Esophagus squamous epithelium (tissue), 5 donors: Measurements from ENCODE around the gene CFAP77. TPM values are rescaled to one million over a fixed set of nuclear protein-coding genes. Genes with fewer than 3 reads are reported as not detected.

Experiments
- DNase-seq: peaks from one replicate; lab custom pipeline; 2025; lab: John Stamatoyannopoulos, UW
- H3K27ac ChIP-seq, 4 donors: fragments of 200-600 bp; sonication (generic); one replicate each; pipeline ENCODE4 v1.5.1; 2016 to 2019; ENCODE audit warnings: mild to moderate bottlenecking in 1 of 4
- H3K27me3 ChIP-seq, 4 donors: fragments of 200-600 bp; sonication (generic); 1 replicate in 3 of 4; 2 replicates in 1 of 4; pipeline versions ENCODE4 v1.5.1 to v1.6.0; 2017 to 2021; ENCODE audit warnings: antibody characterized with exemption in 1 of 4
- H3K36me3 ChIP-seq, 3 donors: fragments of 200-600 bp; sonication (generic); one replicate each; pipeline ENCODE4 v1.5.1; 2016 to 2019
- H3K4me1 ChIP-seq, 3 donors: fragments of 200-600 bp; sonication (generic); one replicate each; pipeline ENCODE4 v1.5.1; 2017 to 2019
- H3K4me3 ChIP-seq, 4 donors: fragments of 200-600 bp; sonication (generic); 1 replicate in 3 of 4; 2 replicates in 1 of 4; pipeline ENCODE4 v1.5.1; 2016 to 2019; ENCODE audit warnings: mild to moderate bottlenecking in 2 of 4, moderate library complexity in 1 of 4
- H3K9me3 ChIP-seq, 3 donors: fragments of 200-600 bp; sonication (generic); one replicate each; pipeline ENCODE4 v1.5.1; 2016 to 2019
- POLR2A ChIP-seq, 4 donors: fragments of 450-650 bp; IDR thresholded peaks; one replicate each; pipeline ENCODE4 v1.6.1; 2017; ENCODE audit warnings: antibody characterized with exemption in 4 of 4, mild to moderate bottlenecking in 4 of 4, moderate library complexity in 3 of 4
- WGBS, 2 donors: methylation state at CpG; one replicate each; pipeline ENCODE4 v1.1.5; 2018; 5-methylcytosine and 5-hydroxymethylcytosine counted together
- intact Hi-C: fragments of 100-400 bp; cut with DNase I; formaldehyde crosslinking; loops from one replicate; pipeline ENCODE4 v1.15.0; 2022
- total RNA-seq, 4 donors: library from RNA; depleted of rRNA; stranded (reverse); fragments of >200 nt; gene quantifications; one replicate each; pipeline ENCODE4 v1.1.0, GENCODE V29; 2016
- TF ChIP-seq, protein P1 (sequence below), 6 experiments: fragments of 450-650 bp in 4 of 6; fragments of 200-600 bp in 2 of 6; sonication (generic) in 2 of 6; IDR thresholded peaks; one replicate each; pipeline ENCODE4 v1.5.1; 2016 to 2019; ENCODE audit warnings: antibody characterized with exemption in 6 of 6, mild to moderate bottlenecking in 4 of 6, moderate library complexity in 4 of 6
- donor health status: DM: yes; HTN: yes; CAD: no.

The CFAP77 gene
- total RNA-seq, 4 donors from 2014 or later = not detected

GRCh38 chr9:132525308-132526023, 115.5 kb downstream of the CFAP77 start:
- Histone ChIP-seq H3K36me3 (no peaks in the 10 kb centered on the region), H3K27ac (no peak overlapping the region), H3K4me3 (no peak overlapping the region), H3K9me3 (no peaks in the 10 kb centered on the region), H3K27me3 (peaks cover 0 to 24% (median 0%) of the 10 kb centered on the region in 4 donors), H3K4me1 (no peaks in the 10 kb centered on the region)
- intact Hi-C loops = no loop called here
- WGBS, 2 donors = 59 to 75% methylated on average over 5 of the region's 5 CpGs
- TF ChIP-seq POLR2A (IDR thresholded peaks at IDR 0.05) = no peak
- TF ChIP-seq, protein P1, sequence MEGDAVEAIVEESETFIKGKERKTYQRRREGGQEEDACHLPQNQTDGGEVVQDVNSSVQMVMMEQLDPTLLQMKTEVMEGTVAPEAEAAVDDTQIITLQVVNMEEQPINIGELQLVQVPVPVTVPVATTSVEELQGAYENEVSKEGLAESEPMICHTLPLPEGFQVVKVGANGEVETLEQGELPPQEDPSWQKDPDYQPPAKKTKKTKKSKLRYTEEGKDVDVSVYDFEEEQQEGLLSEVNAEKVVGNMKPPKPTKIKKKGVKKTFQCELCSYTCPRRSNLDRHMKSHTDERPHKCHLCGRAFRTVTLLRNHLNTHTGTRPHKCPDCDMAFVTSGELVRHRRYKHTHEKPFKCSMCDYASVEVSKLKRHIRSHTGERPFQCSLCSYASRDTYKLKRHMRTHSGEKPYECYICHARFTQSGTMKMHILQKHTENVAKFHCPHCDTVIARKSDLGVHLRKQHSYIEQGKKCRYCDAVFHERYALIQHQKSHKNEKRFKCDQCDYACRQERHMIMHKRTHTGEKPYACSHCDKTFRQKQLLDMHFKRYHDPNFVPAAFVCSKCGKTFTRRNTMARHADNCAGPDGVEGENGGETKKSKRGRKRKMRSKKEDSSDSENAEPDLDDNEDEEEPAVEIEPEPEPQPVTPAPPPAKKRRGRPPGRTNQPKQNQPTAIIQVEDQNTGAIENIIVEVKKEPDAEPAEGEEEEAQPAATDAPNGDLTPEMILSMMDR (IDR thresholded peaks at IDR 0.05) = no peak
- no peak for DNase-seq

DNA sequence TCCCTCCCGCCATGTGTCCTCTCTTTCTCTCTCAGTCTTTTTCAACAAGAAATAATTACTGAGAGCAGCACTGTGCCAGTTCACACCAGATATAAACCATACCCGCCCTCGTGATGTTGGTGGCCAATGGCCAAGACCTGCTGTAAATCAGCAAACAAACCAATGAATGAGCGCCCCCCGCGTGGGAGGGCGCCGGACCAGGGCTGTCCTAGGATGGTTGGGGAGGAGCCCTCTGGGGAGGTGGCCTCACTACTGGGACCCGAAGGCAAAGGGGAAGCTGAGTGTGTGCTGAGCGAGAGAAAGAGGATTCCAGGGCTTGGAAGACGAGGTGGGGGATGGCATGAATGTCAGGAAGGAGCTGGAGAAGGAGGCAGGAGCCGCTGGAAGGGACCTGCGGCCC, 121.2 kb downstream of the CFAP77 start:
- Histone ChIP-seq H3K27ac (no peak overlapping the region), H3K9me3 (peaks cover 0 to 15% (median 0%) of the 10 kb centered on the region in 3 donors), H3K27me3 (peaks cover 0 to 38% (median 0%) of the 10 kb centered on the region in 4 donors), H3K36me3 (no peaks in the 10 kb centered on the region), H3K4me3 (no peak overlapping the region), H3K4me1 (no peaks in the 10 kb centered on the region)
- WGBS, 2 donors = 32 to 36% methylated on average over 13 of the region's 13 CpGs
- TF ChIP-seq, protein P1 (IDR thresholded peaks at IDR 0.05) = no peak
- TF ChIP-seq POLR2A (IDR thresholded peaks at IDR 0.05) = no peak
- intact Hi-C loops = no loop called here
- no peak for DNase-seq

DNA sequence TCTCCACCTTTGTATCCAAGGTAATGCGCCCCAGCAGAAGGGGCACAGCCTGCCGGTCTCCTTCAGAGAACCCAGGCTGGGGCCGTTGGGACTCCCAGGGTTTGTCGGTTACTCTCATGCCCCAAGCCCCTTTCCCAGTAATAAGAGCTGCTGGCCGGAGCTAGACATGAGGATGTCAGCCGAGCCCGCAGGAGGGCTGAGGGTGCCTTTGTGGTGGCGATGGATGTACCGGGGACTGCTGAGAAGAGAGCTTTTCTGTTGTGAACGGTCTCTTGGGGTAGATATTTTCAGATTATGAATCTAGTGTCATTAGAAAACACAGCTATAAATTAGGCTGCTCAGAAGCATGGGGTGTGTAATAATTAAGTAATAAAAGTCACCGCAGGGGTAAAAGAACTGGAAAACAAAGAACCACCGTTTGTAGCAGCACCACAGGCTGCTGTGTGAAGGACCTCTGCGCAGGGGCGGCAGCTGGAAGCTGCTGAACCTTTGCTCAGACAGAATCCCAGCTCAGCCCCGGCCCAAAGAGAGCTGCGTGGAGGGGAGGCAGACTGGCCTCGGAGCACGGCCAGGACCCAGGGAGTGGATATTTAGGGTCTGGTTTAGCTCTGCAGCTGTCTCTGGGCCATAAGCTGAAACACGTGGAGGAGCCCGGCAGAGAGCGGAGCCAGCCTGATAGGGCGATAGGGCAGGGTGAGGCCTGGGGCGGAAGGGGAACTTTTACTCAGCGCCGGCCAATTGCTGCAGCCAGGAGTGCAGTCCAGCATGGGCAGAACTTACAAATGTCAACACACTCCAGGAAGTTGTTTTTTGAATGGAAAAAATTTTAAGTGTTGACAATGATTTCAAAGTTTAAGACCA, 121.9 kb downstream of the CFAP77 start:
- H3K4me1 ChIP-seq = no peaks in the 10 kb centered on the region
- H3K9me3 ChIP-seq = peaks cover 0 to 15% (median 0%) of the 10 kb centered on the region in 3 donors
- no peak for TF ChIP-seq POLR2A (IDR thresholded peaks at IDR 0.05)
- TF ChIP-seq, protein P1 (IDR thresholded peaks at IDR 0.05) = no peak
- H3K27ac ChIP-seq = no peak overlapping the region
- H3K36me3 ChIP-seq = no peaks in the 10 kb centered on the region
- H3K27me3 ChIP-seq = peaks cover 0 to 41% (median 0%) of the 10 kb centered on the region in 4 donors
- WGBS, 2 donors = 78 to 81% methylated on average over 18 to 25 of the region's 25 CpGs
- DNase-seq = no peak
- H3K4me3 ChIP-seq = no peak overlapping the region
- intact Hi-C loops = no loop called here

- 81 to 86% methylated on average over 2 of the region's 2 CpGs for whole genome bisulfite sequencing, 2 donors
- Histone ChIP-seq H3K4me3 (no peak overlapping the region), H3K9me3 (peaks cover 0 to 15% (median 0%) of the 10 kb centered on the region in 3 donors), H3K4me1 (no peaks in the 10 kb centered on the region), H3K27me3 (peaks cover 0 to 41% (median 0%) of the 10 kb centered on the region in 4 donors), H3K27ac (no peak overlapping the region), H3K36me3 (no peaks in the 10 kb centered on the region)
- intact Hi-C loops = no loop called here
- TF ChIP-seq, protein P1 (IDR thresholded peaks at IDR 0.05) = no peak
- no peak for TF ChIP-seq POLR2A (IDR thresholded peaks at IDR 0.05)
- no peak for DNase-seq
These were observed 124.8 kb downstream of the CFAP77 start for GRCh38 chr9:132534832-132535231.

GRCh38 chr9:132536124-132536523, 126.1 kb downstream of the CFAP77 start:
- DNase-seq = no peak
- Histone ChIP-seq H3K36me3 (no peaks in the 10 kb centered on the region), H3K27me3 (peaks cover 0 to 29% (median 0%) of the 10 kb centered on the region in 4 donors), H3K4me3 (no peak overlapping the region), H3K27ac (no peak overlapping the region), H3K9me3 (peaks cover 0 to 15% (median 0%) of the 10 kb centered on the region in 3 donors), H3K4me1 (no peaks in the 10 kb centered on the region)
- 67 to 88% methylated on average over 1 of the region's 1 CpG for WGBS, 2 donors
- no peak for TF ChIP-seq POLR2A (IDR thresholded peaks at IDR 0.05)
- TF ChIP-seq, protein P1 (IDR thresholded peaks at IDR 0.05) = no peak
- intact Hi-C loops = no loop called here
